HG03460 (cell line): ENCODE data around the gene RNF150.

ENCODE experiments used
- ATAC-seq: cut with Tn5 transposase; IDR thresholded peaks from one replicate; pipeline ENCODE4 v1.9.1; 2021; ENCODE audit not compliant: unreplicated experiment

The RNF150 gene

DNA sequence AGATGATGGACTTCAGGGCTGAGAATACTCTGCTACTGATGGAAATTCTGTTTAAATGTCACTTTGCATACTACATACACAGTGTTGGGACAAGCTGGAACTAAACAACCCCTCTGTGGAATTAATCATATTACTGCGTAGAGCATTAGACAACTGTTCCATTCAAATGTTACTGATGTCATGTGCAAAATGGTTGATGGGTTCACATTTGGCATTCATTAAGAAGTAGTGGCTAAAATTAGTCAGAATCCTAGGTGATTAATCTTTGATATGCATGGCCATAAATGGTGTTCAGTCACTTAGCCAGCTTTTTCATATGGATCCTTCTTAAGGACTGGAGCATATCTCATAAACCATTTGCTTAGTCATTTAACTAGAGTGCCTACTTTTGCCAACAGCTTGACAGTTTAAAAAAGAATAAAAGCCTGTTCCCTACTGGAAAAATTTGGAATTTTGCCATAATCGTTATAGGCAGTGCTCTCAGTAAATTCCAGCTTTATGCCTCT is 105.2 kb downstream of the RNF150 start:
- ATAC-seq: no peak

DNA sequence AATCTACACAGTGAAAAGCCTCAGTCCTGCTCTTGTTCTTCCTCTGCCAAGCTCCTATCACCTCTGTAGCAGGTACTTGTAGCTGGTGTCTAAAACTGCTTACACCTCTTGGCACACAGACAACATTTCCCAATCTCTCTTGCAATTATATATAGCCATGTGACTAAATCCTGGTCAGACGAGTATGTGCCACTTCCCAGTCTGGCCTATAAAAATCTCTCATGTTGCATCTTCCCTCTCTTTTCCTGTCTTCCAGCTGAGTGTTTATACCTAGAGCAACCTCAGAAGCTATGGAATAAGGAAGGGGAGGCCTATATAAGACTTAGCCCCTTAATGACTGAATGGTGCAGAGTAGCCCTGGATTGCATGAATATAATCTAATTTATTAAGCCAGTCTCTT is 105.8 kb downstream of the RNF150 start:
- ATAC-seq: no peak

DNA sequence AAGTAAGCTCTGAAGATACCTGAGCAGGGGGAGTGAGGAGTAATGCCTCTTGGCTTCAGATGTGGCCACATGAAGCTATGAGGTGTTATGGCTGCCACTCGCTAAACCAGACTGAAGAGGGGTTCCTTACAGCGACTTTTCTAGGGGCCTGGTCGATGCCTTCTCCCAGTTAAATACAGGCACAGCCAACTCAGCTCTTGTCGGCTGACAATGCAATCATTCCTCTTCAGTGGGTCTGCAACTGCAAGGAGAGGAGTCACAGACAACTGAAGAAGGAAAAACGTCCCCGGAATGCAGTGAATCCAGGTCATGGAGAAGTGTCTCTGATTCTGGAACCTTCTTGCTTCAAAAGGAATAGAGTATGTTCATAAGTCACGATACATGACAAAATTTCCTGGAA is 106.4 kb downstream of the RNF150 start:
- ATAC-seq: no peak

DNA sequence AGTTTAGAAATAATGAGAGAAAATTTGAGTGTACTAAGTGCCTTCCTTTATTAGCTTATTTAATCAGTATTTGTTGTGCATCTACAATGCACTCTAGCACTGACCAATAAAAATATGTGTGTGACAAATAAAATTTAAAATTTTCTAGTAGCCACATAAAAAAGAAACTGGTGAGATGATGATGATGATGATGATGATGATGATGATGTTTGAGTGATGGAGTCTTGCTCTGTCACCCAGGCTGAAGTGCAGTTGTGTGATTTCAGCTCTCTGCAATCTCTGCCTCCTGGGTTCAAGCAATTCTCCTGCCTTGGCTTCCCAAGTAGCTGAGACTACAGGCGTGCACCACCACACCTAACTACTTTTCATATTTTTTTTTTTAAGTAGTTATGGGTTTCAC is 110.2 kb downstream of the RNF150 start:
- no peak for ATAC-seq

DNA sequence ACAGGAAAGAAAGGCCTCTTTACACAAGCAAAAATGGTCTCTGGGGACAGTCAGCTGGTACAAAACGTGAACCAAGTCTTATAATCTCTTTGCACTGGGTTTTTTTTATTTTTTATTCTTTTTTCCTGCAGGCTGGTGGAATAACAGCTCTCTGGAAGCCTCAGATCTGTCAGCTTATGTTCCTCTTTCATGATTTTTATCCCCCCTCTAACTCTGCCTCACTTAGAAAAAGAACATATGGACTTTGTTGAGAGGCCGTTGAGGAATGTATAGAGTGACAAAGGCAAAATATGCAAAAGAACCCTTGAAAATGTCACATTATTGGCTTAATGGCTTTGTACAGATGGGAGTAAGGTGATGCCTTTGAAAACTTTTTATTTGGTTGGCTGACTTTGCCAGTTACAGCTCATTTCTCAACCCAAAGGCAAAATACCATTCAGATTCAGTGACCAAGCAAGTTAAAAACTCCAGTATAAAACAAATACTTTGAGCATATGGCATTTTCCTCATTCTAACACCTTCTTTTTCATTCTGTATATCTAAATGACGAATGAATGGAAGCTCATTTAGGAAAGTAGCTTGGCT is 111.1 kb downstream of the RNF150 start:
- no peak for ATAC-seq

DNA sequence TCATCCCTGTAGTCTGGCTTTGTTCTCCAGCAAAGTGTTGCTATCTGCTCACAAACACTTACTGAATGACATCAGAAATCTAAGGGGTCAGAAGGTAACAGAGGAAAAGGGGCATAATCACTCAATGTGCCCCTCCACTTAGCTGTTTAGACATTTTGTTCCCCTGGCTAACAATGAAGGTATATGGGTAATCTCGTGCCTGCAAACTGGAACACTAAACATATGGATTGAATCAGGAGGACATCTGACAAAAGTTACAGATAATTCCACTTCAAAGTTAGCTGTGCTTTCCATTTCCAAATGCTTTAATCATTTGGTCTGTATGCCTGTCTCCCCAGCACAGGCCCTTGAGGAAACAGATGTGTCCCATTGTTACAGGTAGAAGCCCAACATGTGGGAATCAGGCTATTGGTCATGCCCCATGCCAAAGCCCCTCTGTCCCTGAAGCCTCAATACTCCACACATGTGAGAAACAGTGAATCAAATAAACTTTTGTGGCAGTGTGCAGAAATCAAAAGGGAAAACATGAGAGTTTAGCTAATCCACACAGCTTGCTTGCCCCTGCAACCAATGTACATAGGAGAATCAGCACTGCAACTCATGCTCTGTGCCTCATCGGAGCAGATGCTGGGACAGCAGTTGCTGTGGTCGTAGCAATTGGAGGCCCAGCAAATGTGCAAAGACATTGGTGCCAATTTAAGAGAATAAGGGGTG is 111.7 kb downstream of the RNF150 start:
- ATAC-seq: no peak

DNA sequence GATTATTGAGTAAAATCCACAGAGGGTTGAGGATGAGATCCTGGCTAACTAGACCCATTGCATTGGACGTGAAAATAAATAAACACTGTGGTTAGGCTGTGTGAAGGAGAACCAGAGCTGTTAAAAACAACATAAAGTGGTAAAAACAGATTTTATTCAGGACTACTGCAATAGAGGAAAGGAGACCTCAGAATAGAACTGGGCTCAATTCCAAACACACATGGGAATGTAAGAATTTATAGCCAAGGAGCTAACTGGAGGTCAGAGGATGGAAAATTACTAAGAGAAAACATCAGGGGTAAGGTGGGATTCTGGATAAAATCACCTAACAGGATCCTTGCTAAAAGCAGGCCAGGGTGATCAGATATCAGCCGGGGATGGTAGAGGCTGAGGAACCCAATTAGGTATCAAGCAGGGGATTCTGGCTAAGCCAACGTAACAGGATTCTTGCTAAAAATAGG is 112.4 kb downstream of the RNF150 start:
- no peak for ATAC-seq

DNA sequence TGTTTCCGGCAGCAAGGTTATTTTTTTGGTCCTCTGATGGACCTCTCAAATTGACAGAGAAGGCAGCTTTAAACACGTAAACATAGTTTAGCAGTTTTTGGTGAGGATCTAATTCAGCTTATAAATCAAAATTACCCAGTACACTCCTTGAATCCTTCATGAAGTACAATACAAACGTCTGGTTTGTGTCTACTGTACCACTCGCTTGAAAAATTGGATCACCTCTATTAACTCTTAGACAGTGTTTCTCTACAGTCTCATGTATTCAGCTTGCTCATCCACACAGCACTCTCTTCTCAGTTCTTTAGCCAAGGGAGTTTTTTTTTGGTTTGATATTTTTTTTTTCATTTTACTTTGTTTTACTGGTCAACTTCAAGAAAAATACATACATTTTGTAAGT is 113.5 kb downstream of the RNF150 start:
- ATAC-seq: no peak

DNA sequence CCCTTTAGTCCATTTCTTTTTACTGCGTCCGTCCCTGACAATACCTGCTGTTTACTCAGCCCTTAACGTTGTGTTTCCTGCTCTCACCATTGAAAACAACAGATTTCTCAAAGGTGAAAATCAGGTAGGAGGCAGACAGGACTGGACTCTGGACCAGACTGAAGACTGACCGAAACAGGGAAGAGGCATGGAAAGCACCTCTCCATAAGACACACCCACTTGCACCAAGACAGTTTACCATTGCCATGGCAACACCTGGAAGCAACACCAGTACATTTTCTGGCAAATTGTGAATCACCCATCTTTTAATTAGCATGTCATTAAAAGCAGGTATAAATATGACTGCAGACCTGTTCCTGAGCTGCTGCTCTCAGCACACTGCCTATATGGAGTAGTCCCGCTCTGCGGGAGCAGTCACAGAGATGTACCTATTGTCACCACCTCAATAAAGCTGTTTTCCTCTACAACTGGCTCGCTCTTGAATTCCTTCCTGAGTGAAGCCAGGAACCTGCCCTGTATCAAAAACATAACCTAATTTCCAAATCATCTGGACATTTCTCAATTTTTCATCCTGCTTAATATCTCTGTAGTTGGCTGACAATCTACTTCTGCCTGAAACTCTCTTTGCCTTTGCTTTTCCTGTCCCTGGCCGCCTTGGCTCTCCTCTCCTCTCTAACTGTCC is 117.0 kb downstream of the RNF150 start:
- ATAC-seq: no peak

DNA sequence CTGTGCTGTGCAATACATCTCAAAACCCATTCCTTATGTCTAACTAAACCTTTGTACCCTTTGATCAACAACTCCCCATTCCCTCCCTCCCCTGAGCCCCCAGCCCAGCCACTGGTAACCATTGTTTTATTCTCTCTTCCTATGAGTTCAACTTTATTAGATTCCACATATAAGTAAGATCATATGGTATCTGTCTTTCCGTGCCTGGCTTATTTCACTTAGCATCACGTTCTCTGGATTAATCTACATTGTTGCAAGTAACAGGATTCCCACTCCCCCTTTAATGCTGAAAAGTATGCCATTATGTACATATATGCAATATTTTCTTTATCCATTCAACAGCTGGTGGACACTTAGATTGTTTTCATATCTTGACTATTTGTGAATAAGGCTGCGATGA is 119.4 kb downstream of the RNF150 start:
- ATAC-seq: no peak

DNA sequence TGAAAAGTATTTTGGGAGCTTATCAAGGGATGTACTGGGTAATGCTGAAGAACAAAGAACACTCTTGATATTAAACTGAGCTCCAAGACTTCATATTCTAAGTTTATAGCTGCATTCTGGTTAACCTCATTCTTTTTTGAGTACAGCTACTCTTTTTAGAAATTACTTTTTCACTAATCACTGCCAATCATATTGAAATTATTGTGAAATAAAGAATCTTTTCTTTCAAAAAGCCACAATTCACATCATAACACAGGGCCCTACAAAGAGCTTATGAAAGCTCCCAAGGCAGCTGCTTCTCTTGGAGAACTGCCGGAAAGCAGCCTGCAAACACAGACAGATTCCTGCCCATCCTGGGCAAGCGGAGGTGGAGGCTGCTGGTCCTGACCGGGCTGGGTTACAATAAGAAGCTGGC is 121.4 kb downstream of the RNF150 start:
- no peak for ATAC-seq

DNA sequence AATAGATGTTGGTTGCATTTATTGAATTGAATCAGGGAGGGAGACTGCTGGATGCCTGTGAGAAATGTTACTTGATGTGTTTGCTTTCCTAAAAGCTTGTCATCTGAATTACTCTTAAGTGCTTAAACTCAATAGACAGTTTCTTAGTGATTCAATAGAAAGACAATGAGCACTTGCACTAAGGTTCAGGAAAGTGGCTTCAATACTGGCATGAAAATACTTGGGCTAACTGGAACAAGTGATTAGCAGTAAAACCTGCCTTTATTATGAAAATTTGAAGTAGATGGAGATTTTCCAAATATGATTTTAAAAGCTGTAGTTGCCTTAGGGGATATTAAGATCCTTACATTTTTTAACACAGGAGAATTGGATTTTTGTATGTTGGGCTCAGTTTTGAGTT is 123.3 kb downstream of the RNF150 start:
- no peak for ATAC-seq

DNA sequence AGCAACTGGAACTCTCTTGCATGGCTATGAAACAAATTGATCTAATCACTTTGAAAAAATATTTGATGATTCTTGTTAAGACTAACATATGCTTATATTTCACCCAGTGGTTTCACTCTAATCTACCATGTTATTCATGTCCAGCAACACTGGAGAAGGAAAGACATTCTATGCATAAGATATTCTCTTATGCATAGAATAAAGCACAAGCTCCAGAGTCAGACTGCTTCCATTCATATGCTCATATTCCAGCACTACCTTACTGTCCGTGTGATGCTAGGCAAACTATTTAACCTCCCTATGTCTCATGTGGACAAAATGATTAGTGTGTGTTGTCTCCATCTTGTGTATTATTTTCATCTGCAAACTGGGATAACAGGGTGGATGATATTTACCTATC is 124.1 kb downstream of the RNF150 start:
- no peak for ATAC-seq

DNA sequence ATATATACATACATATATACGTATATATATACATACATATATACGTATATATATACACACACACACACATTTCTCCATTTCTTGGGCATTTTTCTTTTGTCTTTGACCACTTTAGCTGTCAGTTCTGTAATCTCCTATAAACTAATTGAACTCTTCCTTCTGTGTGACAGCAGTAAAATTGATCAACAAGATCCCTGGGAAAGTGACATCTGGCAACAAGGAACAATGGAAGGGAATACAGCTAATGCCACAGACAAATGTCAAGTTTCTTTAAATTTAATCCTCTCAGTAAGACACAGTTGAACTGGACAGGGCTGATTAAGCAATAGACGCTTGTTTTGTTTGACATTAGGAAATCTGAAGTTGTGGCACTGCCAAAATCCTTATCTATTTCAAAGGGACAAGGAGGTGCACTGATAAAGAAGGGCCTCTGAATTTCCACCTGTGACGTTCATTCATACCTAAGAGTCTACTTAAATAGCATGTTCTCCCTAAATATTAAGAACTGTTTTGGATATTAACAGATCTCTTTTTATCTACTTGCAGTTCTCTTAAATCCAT is 126.9 kb downstream of the RNF150 start:
- no peak for ATAC-seq

DNA sequence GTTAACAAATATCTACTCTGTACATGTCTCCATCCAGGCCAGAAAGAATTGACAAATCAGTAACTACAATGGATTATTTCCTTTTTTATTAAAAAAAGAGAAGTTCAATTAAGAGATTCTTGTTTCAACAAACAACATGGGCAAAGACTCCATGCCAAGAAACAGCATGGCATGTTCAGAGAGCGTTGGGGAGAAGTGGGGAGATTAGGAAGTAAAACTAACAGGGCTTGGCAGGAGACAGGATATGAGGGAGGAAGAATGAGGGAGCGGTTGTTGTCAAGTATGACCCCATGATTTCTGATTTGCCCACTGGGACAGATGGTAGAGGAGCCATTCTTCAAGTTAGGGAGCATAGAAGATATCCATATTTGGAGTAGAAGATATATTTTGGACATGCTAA is 128.4 kb downstream of the RNF150 start:
- ATAC-seq: no peak

DNA sequence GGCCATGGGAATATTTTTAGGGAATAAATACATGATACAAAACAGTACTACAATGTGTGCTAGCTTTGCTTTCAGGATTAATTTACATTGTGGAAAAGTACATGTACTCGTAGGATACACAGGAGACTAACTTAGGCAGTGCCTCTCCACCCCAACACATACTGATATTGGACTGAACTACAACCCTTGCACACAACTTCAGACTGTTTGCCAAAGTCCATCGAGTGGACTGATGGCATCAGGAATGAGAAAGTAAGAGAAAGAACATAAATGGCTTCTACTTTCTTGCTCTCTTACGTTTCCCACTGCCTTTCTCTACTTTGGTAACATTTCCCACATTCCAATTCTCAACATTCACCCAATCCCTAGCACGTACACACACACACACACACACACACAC is 130.1 kb downstream of the RNF150 start:
- no peak for ATAC-seq

DNA sequence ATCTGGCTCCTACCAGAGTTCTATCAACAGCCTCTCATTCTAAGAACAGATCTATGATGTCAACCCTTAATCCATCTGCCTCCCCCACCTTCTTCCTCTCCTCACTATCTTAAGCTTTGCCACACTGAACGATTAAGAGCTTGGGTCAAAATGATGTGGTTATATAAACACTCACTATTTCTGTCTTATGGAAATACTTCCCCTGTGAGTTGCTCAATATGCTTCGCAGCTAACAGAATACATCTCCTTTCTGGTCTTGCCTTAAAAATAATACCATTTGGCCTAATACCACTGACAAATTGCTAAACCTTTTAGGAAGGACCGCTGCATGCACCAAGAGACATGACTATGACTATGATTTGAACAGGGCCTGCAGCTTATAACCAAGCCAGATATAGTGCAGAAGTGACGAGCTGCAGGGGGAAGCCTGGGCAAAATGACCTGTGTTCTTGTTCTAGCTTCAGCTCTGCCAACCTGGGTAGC is 130.9 kb downstream of the RNF150 start:
- ATAC-seq: no peak

DNA sequence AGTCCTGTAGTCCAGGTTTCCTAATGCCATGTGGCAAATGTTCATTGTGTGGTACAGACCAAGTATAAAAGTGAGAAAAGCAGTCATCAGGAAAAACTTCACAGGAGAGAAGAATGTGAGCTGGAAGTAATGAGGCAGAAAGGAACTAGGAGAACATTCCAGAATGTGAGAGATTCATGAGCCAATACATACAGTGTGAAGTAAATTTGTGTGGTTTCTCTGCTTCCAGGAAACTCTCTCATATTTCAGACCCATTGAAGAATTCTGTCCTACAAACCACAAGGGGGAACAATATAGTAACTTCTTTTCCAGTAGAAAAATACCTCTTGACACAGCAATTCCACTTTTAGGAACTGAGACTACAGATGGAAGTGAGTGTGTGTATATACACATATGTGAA is 136.5 kb downstream of the RNF150 start:
- no peak for ATAC-seq

DNA sequence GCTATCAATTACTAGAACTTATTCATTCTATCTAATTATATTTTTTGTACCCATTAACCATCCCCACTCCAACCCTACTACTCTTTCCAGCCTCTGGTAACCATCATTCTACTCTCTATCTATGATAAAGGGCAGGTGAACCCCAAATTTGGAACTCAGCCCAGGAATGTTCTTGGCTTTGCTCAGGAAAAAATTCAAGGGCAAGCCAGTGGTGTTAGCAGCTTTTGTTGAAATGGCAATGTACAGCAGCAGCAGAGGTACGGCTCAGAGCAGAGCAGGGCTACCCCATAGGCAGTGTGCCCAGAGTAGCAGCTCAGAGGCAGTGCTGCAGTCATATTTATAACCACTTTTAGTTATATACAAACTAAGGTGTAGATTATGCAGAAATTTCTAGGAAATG is 138.2 kb downstream of the RNF150 start:
- no peak for ATAC-seq

DNA sequence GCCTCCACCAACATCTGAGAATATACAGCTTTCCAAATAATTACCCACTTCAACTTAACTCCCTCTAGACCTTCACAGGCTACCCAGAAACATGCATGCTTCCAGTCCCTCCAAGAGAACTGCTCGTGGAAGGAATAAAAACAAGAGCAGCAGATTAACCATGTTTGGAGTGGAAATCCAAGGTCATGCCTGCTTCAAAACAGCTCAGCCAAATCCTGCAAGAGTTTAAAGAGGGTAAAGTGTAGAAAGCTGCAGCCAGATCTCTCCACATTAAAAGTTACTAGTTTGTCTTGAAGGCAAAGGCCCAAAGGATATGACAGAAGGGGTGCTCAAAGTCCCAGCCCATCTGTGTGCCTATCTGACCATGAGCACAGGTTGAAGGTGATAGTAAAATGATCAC is 139.3 kb downstream of the RNF150 start:
- ATAC-seq: no peak

DNA sequence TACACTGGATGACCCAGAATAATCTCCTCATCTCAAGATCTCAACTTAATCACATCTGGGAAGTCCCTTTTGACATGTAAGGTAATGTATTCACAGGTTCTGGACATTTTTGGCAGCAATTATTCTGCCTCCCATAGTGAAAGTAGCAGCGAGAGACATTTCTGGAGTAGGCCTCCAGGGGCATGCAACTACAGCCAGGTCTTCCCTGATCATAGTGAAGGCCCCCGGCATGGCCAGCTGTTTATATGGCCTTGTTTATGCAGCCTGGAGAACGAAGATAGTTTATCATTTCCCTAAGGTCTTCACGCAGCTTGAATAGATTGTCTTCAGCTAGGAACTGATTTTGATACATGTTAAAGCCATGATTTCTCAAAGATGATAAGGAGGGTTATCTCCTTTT is 139.9 kb downstream of the RNF150 start:
- ATAC-seq: no peak

DNA sequence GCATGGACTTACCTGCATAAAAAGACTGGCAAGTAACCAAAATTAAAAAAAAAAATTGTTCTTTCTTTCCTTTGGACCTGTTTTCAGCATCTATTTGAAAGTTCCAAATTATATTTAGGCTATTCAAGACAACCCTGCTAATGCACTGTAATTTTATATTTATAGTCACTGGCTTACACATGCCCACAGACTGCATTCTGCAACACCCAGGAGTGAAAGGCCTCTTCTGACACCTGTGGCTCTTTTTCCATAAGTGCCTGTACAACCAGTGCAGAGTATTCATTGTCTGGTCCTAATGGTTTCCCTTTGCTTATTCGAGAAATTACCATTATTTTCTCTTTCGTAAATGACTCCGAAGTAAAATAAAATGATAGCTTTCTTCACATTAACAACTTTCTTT is 143.3 kb downstream of the RNF150 start:
- ATAC-seq: no peak
